Measurements from ENCODE around the gene PSD2. TPM values are rescaled to one million over a fixed set of nuclear protein-coding genes. Genes with fewer than 3 reads are reported as not detected.

PSD2 gene
- total and polyA plus RNA-seq, 4 donors, result 0.05 TPM; not detected in 3

DNA sequence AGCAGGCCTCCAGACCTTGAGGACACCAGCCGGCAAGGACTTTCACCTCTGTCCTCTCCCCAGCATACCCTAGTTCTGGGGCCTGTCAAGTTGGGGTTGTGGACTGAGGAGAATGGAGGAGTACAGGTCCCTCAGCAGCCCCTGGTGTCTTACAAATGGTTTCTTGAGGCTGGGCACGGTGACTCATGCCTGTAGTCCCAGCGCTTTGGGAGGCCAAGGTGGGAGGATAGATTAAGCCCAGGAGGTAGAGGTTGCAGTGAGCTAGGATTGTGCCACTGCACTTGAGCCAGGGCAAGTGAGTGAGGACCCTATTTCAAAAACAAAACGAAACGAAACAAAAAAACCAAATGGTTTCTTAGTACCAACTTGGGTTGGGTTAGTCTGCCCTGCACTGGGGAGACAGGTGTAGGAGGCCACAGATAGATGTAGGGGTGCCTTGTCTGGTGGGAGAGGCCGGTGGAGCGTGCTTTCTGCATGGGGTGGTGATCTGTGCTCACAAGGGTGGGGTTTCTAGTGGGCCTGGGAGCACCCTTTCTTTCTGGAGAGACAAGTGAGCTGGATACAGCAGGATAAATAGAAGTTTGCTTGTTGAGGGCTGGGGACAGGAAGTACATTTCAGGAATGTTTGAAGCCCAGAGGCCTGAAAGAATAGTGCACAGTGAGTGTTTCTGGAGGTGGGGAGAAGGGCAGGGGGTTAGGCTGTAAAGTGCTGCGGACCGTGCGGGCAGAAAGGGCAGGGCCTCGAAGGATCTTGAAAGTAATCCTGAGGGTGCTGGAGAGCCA, 37.7 kb upstream of the PSD2 start:
- no peaks in the 10 kb centered on the region for H3K4me1 ChIP-seq (ENCODE audit: control insufficient read depth in 4 of 4, insufficient read depth in 4 of 4, low read length in 3 of 4)
- H3K4me3 ChIP-seq (ENCODE audit: low read depth in 1 of 3, low read length in 3 of 3), result no peak overlapping the region
- H3K36me3 ChIP-seq (ENCODE audit: control insufficient read depth in 4 of 4, insufficient read depth in 3 of 4, low read depth in 1 of 4, low read length in 3 of 4), result no peaks in the 10 kb centered on the region
- no peak for DNase-seq (ENCODE audit: low spot score)
- H3K9me3 ChIP-seq (ENCODE audit: control insufficient read depth in 4 of 4, low read length in 3 of 4), result no peaks in the 10 kb centered on the region
- no peak for TF ChIP-seq REST (IDR thresholded peaks at IDR 0.05)
- no peak overlapping the region for H3K9ac ChIP-seq (ENCODE audit: low read depth in 1 of 2, low read length in 2 of 2)
- WGBS, result 96% methylated on average over 11 of the region's 11 CpGs
- H3K27ac ChIP-seq (ENCODE audit: low read depth in 1 of 2, low read length in 2 of 2), result no peak overlapping the region
- H3K27me3 ChIP-seq (ENCODE audit: control insufficient read depth in 4 of 4, insufficient read depth in 4 of 4, low read length in 3 of 4), result peaks cover 0 to 5% (median 1%) of the 10 kb centered on the region in 4 donors

GRCh38 chr5:139758510-139759075, 37.0 kb upstream of the PSD2 start:
- TF ChIP-seq, protein P1, sequence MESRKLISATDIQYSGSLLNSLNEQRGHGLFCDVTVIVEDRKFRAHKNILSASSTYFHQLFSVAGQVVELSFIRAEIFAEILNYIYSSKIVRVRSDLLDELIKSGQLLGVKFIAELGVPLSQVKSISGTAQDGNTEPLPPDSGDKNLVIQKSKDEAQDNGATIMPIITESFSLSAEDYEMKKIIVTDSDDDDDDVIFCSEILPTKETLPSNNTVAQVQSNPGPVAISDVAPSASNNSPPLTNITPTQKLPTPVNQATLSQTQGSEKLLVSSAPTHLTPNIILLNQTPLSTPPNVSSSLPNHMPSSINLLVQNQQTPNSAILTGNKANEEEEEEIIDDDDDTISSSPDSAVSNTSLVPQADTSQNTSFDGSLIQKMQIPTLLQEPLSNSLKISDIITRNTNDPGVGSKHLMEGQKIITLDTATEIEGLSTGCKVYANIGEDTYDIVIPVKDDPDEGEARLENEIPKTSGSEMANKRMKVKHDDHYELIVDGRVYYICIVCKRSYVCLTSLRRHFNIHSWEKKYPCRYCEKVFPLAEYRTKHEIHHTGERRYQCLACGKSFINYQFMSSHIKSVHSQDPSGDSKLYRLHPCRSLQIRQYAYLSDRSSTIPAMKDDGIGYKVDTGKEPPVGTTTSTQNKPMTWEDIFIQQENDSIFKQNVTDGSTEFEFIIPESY (IDR thresholded peaks at IDR 0.05), result no peak
- TF ChIP-seq RXRA (IDR thresholded peaks at IDR 0.05), result no peak
- no peak for TF ChIP-seq JUND (IDR thresholded peaks at IDR 0.05)
- TF ChIP-seq, protein P2, sequence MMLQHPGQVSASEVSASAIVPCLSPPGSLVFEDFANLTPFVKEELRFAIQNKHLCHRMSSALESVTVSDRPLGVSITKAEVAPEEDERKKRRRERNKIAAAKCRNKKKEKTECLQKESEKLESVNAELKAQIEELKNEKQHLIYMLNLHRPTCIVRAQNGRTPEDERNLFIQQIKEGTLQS (IDR thresholded peaks at IDR 0.05), result no peak
- TF ChIP-seq RAD21 (IDR thresholded peaks at IDR 0.05), result no peak
- no peak for TF ChIP-seq HNF4A (conservative IDR thresholded peaks at IDR 0.05)
- no peak for TF ChIP-seq HNF4G (IDR thresholded peaks at IDR 0.05)
- TF ChIP-seq FOXA2 (IDR thresholded peaks at IDR 0.05), result no peak
- TF ChIP-seq MAX (IDR thresholded peaks at IDR 0.05), result no peak

More at GRCh38 chr5:139758510-139759075, 37.0 kb upstream of the PSD2 start:
- no peak for DNase-seq (ENCODE audit: low spot score)
- H3K4me3 ChIP-seq (ENCODE audit: low read depth in 1 of 3, low read length in 3 of 3), result no peak overlapping the region
- H3K9me3 ChIP-seq (ENCODE audit: control insufficient read depth in 4 of 4, low read length in 3 of 4), result no peaks in the 10 kb centered on the region
- H3K9ac ChIP-seq (ENCODE audit: low read depth in 1 of 2, low read length in 2 of 2), result no peak overlapping the region
- WGBS, result 97% methylated on average over 7 of the region's 7 CpGs
- no peak overlapping the region for H3K27ac ChIP-seq (ENCODE audit: low read depth in 1 of 2, low read length in 2 of 2)
- H3K36me3 ChIP-seq (ENCODE audit: control insufficient read depth in 4 of 4, insufficient read depth in 3 of 4, low read depth in 1 of 4, low read length in 3 of 4), result no peaks in the 10 kb centered on the region
- H3K4me1 ChIP-seq (ENCODE audit: control insufficient read depth in 4 of 4, insufficient read depth in 4 of 4, low read length in 3 of 4), result no peaks in the 10 kb centered on the region
- H3K27me3 ChIP-seq (ENCODE audit: control insufficient read depth in 4 of 4, insufficient read depth in 4 of 4, low read length in 3 of 4), result peaks cover 0 to 5% (median 2%) of the 10 kb centered on the region in 4 donors
